Parathyroid adenoma (tissue), 2 donors: Measurements from ENCODE around the gene KIF18B.
A peak's percentile ranks its signal among the peaks of the same experiment; 100 is the strongest.

Experiments used
- H2AFZ ChIP-seq: fragments of 300-600 bp; sonication (generic); one replicate; pipeline ENCODE4 v1.7.0; 2017; ENCODE audit warnings: antibody characterized with exemption, mild to moderate bottlenecking
- H3K27ac ChIP-seq: fragments of 300-600 bp; sonication (generic); one replicate; pipeline ENCODE4 v1.7.0; 2017
- H3K27me3 ChIP-seq: fragments of 300-600 bp; sonication (generic); one replicate; pipeline ENCODE4 v1.7.0; 2017; ENCODE audit warnings: low read length; ENCODE audit not compliant: control insufficient read depth, insufficient read depth
- H3K36me3 ChIP-seq: fragments of 300-600 bp; sonication (generic); one replicate; pipeline ENCODE4 v1.7.0; 2017; ENCODE audit warnings: low read length; ENCODE audit not compliant: control insufficient read depth, insufficient read depth
- H3K4me1 ChIP-seq: fragments of 300-600 bp; sonication (generic); one replicate; pipeline ENCODE4 v1.7.0; 2017; ENCODE audit warnings: control low read depth
- H3K4me2 ChIP-seq: fragments of 300-600 bp; sonication (generic); one replicate; pipeline ENCODE4 v1.7.0; 2017; ENCODE audit warnings: low read length
- H3K4me3 ChIP-seq: fragments of 300-600 bp; sonication (generic); one replicate; pipeline ENCODE4 v1.7.0; 2017; ENCODE audit warnings: low read depth, low read length
- H3K79me2 ChIP-seq: fragments of 300-600 bp; sonication (generic); one replicate; pipeline ENCODE4 v1.7.0; 2017; ENCODE audit warnings: control low read depth
- H3K9ac ChIP-seq: fragments of 300-600 bp; sonication (generic); one replicate; pipeline ENCODE4 v1.7.0; 2017; ENCODE audit warnings: mild to moderate bottlenecking
- H3K9me3 ChIP-seq: fragments of 300-600 bp; sonication (generic); one replicate; pipeline ENCODE4 v1.7.0; 2017; ENCODE audit warnings: low read length; ENCODE audit not compliant: control insufficient read depth
- CTCF ChIP-seq: fragments of 300-600 bp; sonication (generic); IDR thresholded peaks from one replicate; pipeline ENCODE4 v1.7.0; 2017; ENCODE audit warnings: antibody characterized with exemption, mild to moderate bottlenecking
- donor health status: primary hyperparathyroidism.

KIF18B gene

GRCh38 chr17:44947461-44948314 is at the start of gene KIF18B:
TSS of gene KIF18B (minus strand) at chr17:44947773. CDS start at chr17:44936344, 11,429 bp downstream.
- Histone ChIP-seq H3K79me2 (no peaks in the 10 kb centered on the region), H3K27ac (no peak within 1 kb of the TSS), H3K27me3 (no peaks in the 10 kb centered on the region), H3K4me3 (peak within 1 kb of the TSS; percentile 66), H3K9me3 (no peaks in the 10 kb centered on the region), H3K9ac (no peak within 1 kb of the TSS), H3K4me2 (peak within 1 kb of the TSS; percentile 98), H2AFZ (peak within 1 kb of the TSS; percentile 89), H3K4me1 (no peaks in the 10 kb centered on the region), H3K36me3 (no peaks in the 10 kb centered on the region)
- TF ChIP-seq CTCF, result no peak

GRCh38 chr17:44996304-44996703 is 48.7 kb upstream of the KIF18B start:
- no peak overlapping the region for H3K4me2 ChIP-seq
- no peaks in the 10 kb centered on the region for H3K4me1 ChIP-seq
- H2AFZ ChIP-seq, result no peak overlapping the region
- H3K27ac ChIP-seq, result no peak overlapping the region
- H3K36me3 ChIP-seq, result no peaks in the 10 kb centered on the region
- no peak overlapping the region for H3K4me3 ChIP-seq
- no peaks in the 10 kb centered on the region for H3K79me2 ChIP-seq
- TF ChIP-seq CTCF, result no peak
- no peaks in the 10 kb centered on the region for H3K27me3 ChIP-seq
- H3K9ac ChIP-seq, result no peak overlapping the region
- H3K9me3 ChIP-seq, result no peaks in the 10 kb centered on the region

- Histone ChIP-seq H3K27me3 (no peaks in the 10 kb centered on the region), H3K4me1 (no peaks in the 10 kb centered on the region), H3K4me3 (no peak overlapping the region), H3K27ac (no peak overlapping the region), H3K9ac (no peak overlapping the region), H3K79me2 (no peaks in the 10 kb centered on the region), H3K9me3 (no peaks in the 10 kb centered on the region), H3K4me2 (no peak overlapping the region), H2AFZ (no peak overlapping the region), H3K36me3 (no peaks in the 10 kb centered on the region)
- no peak for TF ChIP-seq CTCF
Observed at GRCh38 chr17:44995436-44996001, 47.9 kb upstream of the KIF18B start.

- no peaks in the 10 kb centered on the region for H3K79me2 ChIP-seq
- H3K27ac ChIP-seq, result no peak overlapping the region
- H3K4me2 ChIP-seq, result no peak overlapping the region
- no peak for TF ChIP-seq CTCF
- no peaks in the 10 kb centered on the region for H3K4me1 ChIP-seq
- H2AFZ ChIP-seq, result no peak overlapping the region
- H3K4me3 ChIP-seq, result no peak overlapping the region
- H3K9ac ChIP-seq, result no peak overlapping the region
- no peaks in the 10 kb centered on the region for H3K9me3 ChIP-seq
- no peaks in the 10 kb centered on the region for H3K27me3 ChIP-seq
- no peaks in the 10 kb centered on the region for H3K36me3 ChIP-seq
Observed at GRCh38 chr17:44992242-44992939, 44.8 kb upstream of the KIF18B start.
